Gastrocnemius medialis (tissue), 4 donors: Measurements from ENCODE around the gene CRISPLD2. TPM values are rescaled to one million over a fixed set of nuclear protein-coding genes. Genes with fewer than 3 reads are reported as not detected.

Source experiments
- ATAC-seq, 2 donors: fragments of 150-250 bp; one replicate each; pipeline ENCODE4 v1.9.1; 2016
- DNase-seq, 2 donors: peaks; one replicate each; pipeline ENCODE4 v3.0.0-alpha.2; 2019
- H3K27ac ChIP-seq, 4 donors: fragments of 200-600 bp; sonication (generic); 1 replicate in 1 of 4; 2 replicates in 3 of 4; pipeline ENCODE4 v1.5.1; 2016 to 2018; ENCODE audit warnings: mild to moderate bottlenecking in 2 of 4, moderate library complexity in 1 of 4
- H3K27me3 ChIP-seq, 3 donors: fragments of 200-600 bp; sonication (generic) in 2 of 3; 1 replicate in 1 of 3; 2 replicates in 2 of 3; pipeline versions ENCODE4 v1.5.1 to v1.6.0; 2016 to 2019; ENCODE audit warnings: mild to moderate bottlenecking in 1 of 3, moderate library complexity in 1 of 3
- H3K36me3 ChIP-seq, 2 donors: fragments of 200-600 bp; sonication (generic) in 1 of 2; one replicate each; pipeline ENCODE4 v1.5.1; 2017 to 2018
- H3K4me1 ChIP-seq, 2 donors: fragments of 200-600 bp; sonication (generic) in 1 of 2; one replicate each; pipeline ENCODE4 v1.5.1; 2016 to 2017; ENCODE audit warnings: mild to moderate bottlenecking in 2 of 2
- H3K4me3 ChIP-seq, 4 donors: fragments of 200-600 bp; sonication (generic) in 3 of 4; 1 replicate in 1 of 4; 2 replicates in 3 of 4; pipeline ENCODE4 v1.5.1; 2016 to 2019; ENCODE audit warnings: mild to moderate bottlenecking in 2 of 4
- H3K9me3 ChIP-seq, 3 donors: fragments of 200-600 bp; sonication (generic) in 2 of 3; 1 replicate in 1 of 3; 2 replicates in 2 of 3; pipeline ENCODE4 v1.5.1; 2016 to 2019
- CTCF ChIP-seq, 5 experiments: fragments of 450-650 bp in 3 of 5; fragments of 200-600 bp in 2 of 5; sonication (generic) in 2 of 5; IDR thresholded peaks in 4 of 5; conservative IDR thresholded peaks in 1 of 5; 1 replicate in 4 of 5; 2 replicates in 1 of 5; pipeline ENCODE4 v1.5.1; 2016 to 2019; ENCODE audit warnings: antibody characterized with exemption in 5 of 5, mild to moderate bottlenecking in 3 of 5, moderate library complexity in 3 of 5
- POLR2A ChIP-seq, 2 donors: fragments of 450-650 bp; IDR thresholded peaks; one replicate each; pipeline ENCODE4 v1.6.1; 2017; ENCODE audit warnings: antibody characterized with exemption in 2 of 2, mild to moderate bottlenecking in 2 of 2, moderate library complexity in 2 of 2
- in situ Hi-C, 4 donors: fragments of 200-750 bp; cut with MboI; loops; one replicate each; pipeline versions ENCODE4 v1.15.0 to v1.8.0; 2017; ENCODE audit warnings: low sequenced_read_pairs in 4 of 4
- intact Hi-C: fragments of 100-400 bp; cut with DNase I; formaldehyde crosslinking; loops from one replicate; pipeline ENCODE4 v1.15.1; 2023; ENCODE audit warnings: low total_unique reads
- total RNA-seq, 4 donors: library from RNA; depleted of rRNA; stranded (reverse); fragments of >200 nt; gene quantifications; one replicate each; pipeline versions ENCODE4 v1.1.0 to v1.2.3, GENCODE V29; 2016

Gene CRISPLD2
- total RNA-seq, 4 donors from 2014 or later = 26.1 to 50.1 (median 39.0) TPM

DNA sequence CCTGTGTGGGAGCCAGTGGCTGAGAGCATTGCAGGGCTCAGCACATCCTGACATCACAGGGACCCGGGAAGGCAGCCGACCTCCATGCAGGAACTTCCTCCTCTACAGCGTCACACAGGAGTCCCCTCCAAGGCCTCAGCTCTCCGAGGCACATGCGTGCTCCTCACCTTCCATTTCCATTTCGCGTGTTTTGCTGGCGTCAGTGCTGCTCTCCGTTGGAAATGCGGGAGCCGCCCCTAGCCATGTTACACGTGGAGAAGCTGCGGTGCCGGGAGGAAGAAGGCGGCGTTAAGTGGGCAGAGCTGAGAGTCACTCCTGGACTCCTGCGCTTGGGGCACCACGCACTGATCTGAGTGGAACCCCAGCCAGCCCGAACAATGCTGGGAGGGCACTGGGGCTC lies 25.2 kb upstream of the CRISPLD2 start:
- Histone ChIP-seq H3K4me1 (no peaks in the 10 kb centered on the region), H3K36me3 (no peaks in the 10 kb centered on the region), H3K27me3 (no peaks in the 10 kb centered on the region), H3K4me3 (no peak overlapping the region), H3K27ac (peak overlapping the region; percentile 58 to 68 (median 66)), H3K9me3 (no peaks in the 10 kb centered on the region)
- ATAC-seq (no peak), DNase-seq (no peak)
- intact Hi-C loops = no loop called here
- TF ChIP-seq POLR2A (IDR thresholded peaks at IDR 0.05) (no peak), CTCF (IDR thresholded peaks at IDR 0.05 in 4 of 5, conservative IDR thresholded peaks at IDR 0.05 in 1 of 5) (no peak)
- in situ Hi-C loops = no loop called here

- H3K4me3 ChIP-seq = no peak overlapping the region
These were observed 24.3 kb upstream of the CRISPLD2 start for GRCh38 chr16:84795329-84796053.

DNA sequence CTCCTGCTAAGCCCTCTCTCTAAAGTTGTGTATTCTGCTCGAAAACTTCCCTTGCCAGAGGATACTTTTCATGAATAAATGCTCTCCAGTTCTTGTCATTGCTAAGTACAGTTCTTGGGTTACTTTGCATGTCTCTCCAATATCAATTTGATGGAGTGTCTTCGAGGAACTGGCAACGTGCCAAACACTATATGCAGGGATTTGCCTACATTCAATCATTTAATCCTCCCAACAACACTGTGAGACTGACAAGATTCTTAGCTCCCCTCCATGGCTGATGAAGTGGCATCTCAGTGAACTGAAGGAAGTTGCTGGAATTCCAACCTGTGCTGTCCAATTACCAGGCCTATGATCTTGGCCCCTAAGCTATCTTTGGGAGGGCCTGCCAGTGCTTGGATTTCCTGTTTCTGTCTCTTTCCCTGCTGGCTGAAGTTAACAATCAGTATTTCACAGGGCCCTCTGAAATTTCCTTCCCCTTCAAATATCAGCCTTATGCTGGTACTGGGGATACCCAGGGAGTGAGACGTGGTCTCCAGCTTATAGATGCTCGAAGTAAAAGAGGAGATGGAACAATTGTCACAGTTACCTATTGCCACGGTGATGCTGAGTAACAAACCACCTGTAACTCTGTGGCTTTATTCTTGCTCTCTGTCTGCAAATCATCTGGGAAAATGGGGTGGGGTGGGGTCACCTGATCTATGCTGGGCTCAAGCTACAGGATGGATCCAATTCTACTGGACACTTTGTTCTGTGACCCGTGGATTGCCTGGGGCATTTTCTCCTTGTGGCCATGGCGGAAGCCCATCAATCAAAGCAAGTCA lies 19.4 kb upstream of the CRISPLD2 start:
- TF ChIP-seq POLR2A (IDR thresholded peaks at IDR 0.05) (no peak), CTCF (IDR thresholded peaks at IDR 0.05 in 4 of 5, conservative IDR thresholded peaks at IDR 0.05 in 1 of 5) (no peak)
- no peak for DNase-seq
- intact Hi-C loops = no loop called here
- H3K36me3 ChIP-seq = no peaks in the 10 kb centered on the region
- no peak for ATAC-seq
- no peak overlapping the region for H3K4me3 ChIP-seq
- H3K27ac ChIP-seq = no peak overlapping the region
- no peaks in the 10 kb centered on the region for H3K27me3 ChIP-seq
- no peaks in the 10 kb centered on the region for H3K9me3 ChIP-seq
- no peaks in the 10 kb centered on the region for H3K4me1 ChIP-seq
- in situ Hi-C loops = no loop called here

More at GRCh38 chr16:84795329-84796053, 24.3 kb upstream of the CRISPLD2 start:
- Histone ChIP-seq H3K4me1 (no peaks in the 10 kb centered on the region), H3K9me3 (no peaks in the 10 kb centered on the region), H3K36me3 (no peaks in the 10 kb centered on the region), H3K27me3 (no peaks in the 10 kb centered on the region), H3K27ac (peak overlapping the region; percentile 58 to 68 (median 66))
- ATAC-seq (peak; percentile 85 to 93), DNase-seq (peak; percentile 61 to 72)
- in situ Hi-C loops = no loop called here
- TF ChIP-seq CTCF (IDR thresholded peaks at IDR 0.05 in 4 of 5, conservative IDR thresholded peaks at IDR 0.05 in 1 of 5) = no peak
- TF ChIP-seq POLR2A (IDR thresholded peaks at IDR 0.05) = peak in 1 of 2 donors; percentile 28
- intact Hi-C loops = no loop called here

GRCh38 chr16:84803146-84803545 lies 16.6 kb upstream of the CRISPLD2 start:
- H3K4me1 ChIP-seq = no peaks in the 10 kb centered on the region
- H3K27ac ChIP-seq = no peak overlapping the region
- no peak for DNase-seq
- no peak for ATAC-seq
- H3K4me3 ChIP-seq = no peak overlapping the region
- in situ Hi-C loops = no loop called here
- intact Hi-C loops = no loop called here
- H3K9me3 ChIP-seq = no peaks in the 10 kb centered on the region
- no peaks in the 10 kb centered on the region for H3K27me3 ChIP-seq
- TF ChIP-seq CTCF (IDR thresholded peaks at IDR 0.05 in 4 of 5, conservative IDR thresholded peaks at IDR 0.05 in 1 of 5) (no peak), POLR2A (IDR thresholded peaks at IDR 0.05) (no peak)
- no peaks in the 10 kb centered on the region for H3K36me3 ChIP-seq
